ENCODE data around the gene LY9.

The LY9 gene

GRCh38 chr1:160806784-160807183 is 10.8 kb downstream of the LY9 start:
- DNase-seq = no peak

- DNase-seq = peak; percentile 16
Observed at GRCh38 chr1:160807247-160807646, 11.3 kb downstream of the LY9 start.

- no peak for DNase-seq
Observed at GRCh38 chr1:160807738-160808137, 11.8 kb downstream of the LY9 start.

GRCh38 chr1:160808289-160808688 is 12.3 kb downstream of the LY9 start:
- DNase-seq = no peak

GRCh38 chr1:160810486-160810885 is 14.5 kb downstream of the LY9 start:
- no peak for DNase-seq

- no peak for DNase-seq
Observed at GRCh38 chr1:160811147-160811546, 15.2 kb downstream of the LY9 start.

- no peak for DNase-seq
Observed at GRCh38 chr1:160813215-160813614, 17.2 kb downstream of the LY9 start.

GRCh38 chr1:160814316-160814715 is 18.3 kb downstream of the LY9 start:
- no peak for DNase-seq

GRCh38 chr1:160814856-160815255 is 18.9 kb downstream of the LY9 start:
- DNase-seq = no peak

- no peak for DNase-seq
Observed at GRCh38 chr1:160818207-160818937, 22.4 kb downstream of the LY9 start.

GRCh38 chr1:160819186-160819585 is 23.2 kb downstream of the LY9 start:
- no peak for DNase-seq

- peak; percentile 26 for DNase-seq
Observed at GRCh38 chr1:160821627-160822026, 25.7 kb downstream of the LY9 start.

GRCh38 chr1:160823296-160823695 is 27.3 kb downstream of the LY9 start:
- DNase-seq = peak; percentile 96

GRCh38 chr1:160826546-160826945 is 30.6 kb downstream of the LY9 start:
- DNase-seq = no peak

GRCh38 chr1:160827418-160827817 is 31.4 kb downstream of the LY9 start:
- no peak for DNase-seq

- DNase-seq = no peak
Observed at GRCh38 chr1:160829766-160830165, 33.8 kb downstream of the LY9 start.

- peak; percentile 87 for DNase-seq
Observed at GRCh38 chr1:160830321-160831153, 34.6 kb downstream of the LY9 start.

- DNase-seq = peak; percentile 89
Observed at GRCh38 chr1:160834945-160835565, 39.1 kb downstream of the LY9 start.

- DNase-seq = peak; percentile 83
Observed at GRCh38 chr1:160835751-160836150, 39.8 kb downstream of the LY9 start.

GRCh38 chr1:160836561-160836960 is 40.6 kb downstream of the LY9 start:
- DNase-seq = peak; percentile 20

- DNase-seq = peak; percentile 33
Observed at GRCh38 chr1:160836981-160837557, 41.1 kb downstream of the LY9 start.

GRCh38 chr1:160837558-160838205 is 41.7 kb downstream of the LY9 start:
- DNase-seq = peak; percentile 95

GRCh38 chr1:160838888-160839287 is 42.9 kb downstream of the LY9 start:
- DNase-seq = no peak

Data from hematopoietic multipotent progenitor cell treated with erythropoietin and hydrocortisone succinate and interleukin-3 and kit ligand, for 4 days (in vitro differentiated cells).